SK-N-MC (cell line): ENCODE data around the gene MMP11.

Source experiments
- EZH2 ChIP-seq: fragments of 200-600 bp; sonication (generic); IDR thresholded peaks from one replicate; pipeline ENCODE4 v1.6.1; 2017; ENCODE audit warnings: antibody characterized with exemption
- FOXP2 ChIP-seq: optimal IDR thresholded peaks from 2 replicates; pipeline ENCODE3; 2011; ENCODE audit warnings: mild to moderate bottlenecking, moderate library complexity; ENCODE audit not compliant: insufficient read depth; ENCODE audit errors: extremely low read length, control extremely low read depth
- POLR2AphosphoS5 ChIP-seq: IDR thresholded peaks from 2 replicates; pipeline ENCODE4 v1.6.1; 2012; ENCODE audit warnings: mild to moderate bottlenecking, low read depth, low read length, borderline replicate concordance

GRCh38 chr22:23753385-23753784 is 19.3 kb upstream of the MMP11 start:
- no peak for TF ChIP-seq EZH2
- TF ChIP-seq POLR2AphosphoS5, result no peak
- TF ChIP-seq FOXP2, result no peak
